HG03342 (cell line): ENCODE results near the gene DRD4.

Experiments used
- ATAC-seq: cut with Tn5 transposase; IDR thresholded peaks from one replicate; pipeline ENCODE4 v1.9.1; 2021; ENCODE audit warnings: mild to moderate bottlenecking, moderate library complexity; ENCODE audit not compliant: unreplicated experiment

Gene DRD4

GRCh38 chr11:620935-621814 lies 15.9 kb upstream of the DRD4 start:
- ATAC-seq, result no peak

- no peak for ATAC-seq
Observed at GRCh38 chr11:621838-622237, 15.2 kb upstream of the DRD4 start.

- no peak for ATAC-seq
Observed at GRCh38 chr11:623349-623869, 13.7 kb upstream of the DRD4 start.

- ATAC-seq, result no peak
Observed at GRCh38 chr11:623999-624704, 12.9 kb upstream of the DRD4 start.

- no peak for ATAC-seq
Observed at GRCh38 chr11:624705-625635, 12.1 kb upstream of the DRD4 start, which contains the start of gene CDHR5. Gene CDHR5 (minus strand): TSS chr11:624955. CDS start chr11:624902, 53 bp downstream.

- no peak for ATAC-seq
Observed at GRCh38 chr11:625636-626268, 11.3 kb upstream of the DRD4 start.

GRCh38 chr11:626475-627307 lies 10.4 kb upstream of the DRD4 start, which contains the start of gene SCT:
Gene SCT (minus strand): TSS chr11:627181. CDS start chr11:627143, 38 bp downstream.
- no peak for ATAC-seq

GRCh38 chr11:627308-627576 lies 9.8 kb upstream of the DRD4 start:
- ATAC-seq, result no peak

- ATAC-seq, result no peak
Observed at GRCh38 chr11:628056-628455, 9.0 kb upstream of the DRD4 start.

- ATAC-seq, result no peak
Observed at GRCh38 chr11:629237-629583, 7.9 kb upstream of the DRD4 start.

GRCh38 chr11:630871-631270 lies 6.2 kb upstream of the DRD4 start:
- no peak for ATAC-seq

GRCh38 chr11:635945-636510 lies 1.0 kb upstream of the DRD4 start:
- no peak for ATAC-seq

- ATAC-seq, result no peak
Observed at GRCh38 chr11:637333-637592, 194 bp downstream of the DRD4 start.

GRCh38 chr11:637593-638521 lies 788 bp downstream of the DRD4 start:
- no peak for ATAC-seq

GRCh38 chr11:638631-639331 lies 1.7 kb downstream of the DRD4 start:
- ATAC-seq, result no peak

- no peak for ATAC-seq
Observed at GRCh38 chr11:639332-639955, 2.4 kb downstream of the DRD4 start.

GRCh38 chr11:640021-640706 lies 3.1 kb downstream of the DRD4 start:
- no peak for ATAC-seq
